Right cardiac atrium (tissue), 5 donors: ENCODE results near the gene SYT8. TPM values are rescaled to one million over a fixed set of nuclear protein-coding genes. Genes with fewer than 3 reads are reported as not detected.

Source experiments
- ATAC-seq, 2 donors: fragments of 200-7000 bp; cut with Tn5 transposase; one replicate each; pipeline versions ENCODE4 v1.8.0 to v1.9.1; 2020; ENCODE audit warnings: moderate library complexity in 2 of 2, mild to moderate bottlenecking in 1 of 2
- DNase-seq, 3 donors: peaks; one replicate each; pipeline ENCODE4 v3.0.0-alpha.2; 2020
- H3K27ac ChIP-seq: one replicate; pipeline ENCODE4 v1.5.1; 2013; ENCODE audit warnings: mild to moderate bottlenecking, low read length, control low read depth, moderate library complexity
- H3K27me3 ChIP-seq: one replicate; pipeline ENCODE4 v1.6.1; 2013; ENCODE audit not compliant: control insufficient read depth, insufficient read depth
- H3K4me1 ChIP-seq: one replicate; pipeline ENCODE4 v1.6.1; 2013; ENCODE audit warnings: low read length; ENCODE audit not compliant: control insufficient read depth, insufficient read depth
- H3K4me3 ChIP-seq: one replicate; pipeline ENCODE4 v1.5.1; 2013; ENCODE audit warnings: low read length, control low read depth
- H3K9me3 ChIP-seq: one replicate; pipeline ENCODE4 v1.6.1; 2013; ENCODE audit warnings: low read length; ENCODE audit not compliant: control insufficient read depth
- WGBS: extraction: QIAGEN DNeasy Blood & Tissue Kit; methylation state at CpG from one replicate; pipeline ENCODE4 v1.1.7; 2013; 5-methylcytosine and 5-hydroxymethylcytosine counted together
- intact Hi-C, 4 donors: fragments of 100-400 bp; cut with DNase I; formaldehyde crosslinking; loops; one replicate each; pipeline versions ENCODE4 v1.11.0 to v1.14.0; 2022 to 2023
- polyA plus RNA-seq: library from polyadenylated mRNA; stranded (reverse); fragments of 200-250 nt; gene quantifications from one replicate; pipeline ENCODE4 v1.2.3, GENCODE V29; 2013
- total RNA-seq, 4 donors: library from RNA; stranded (reverse); fragmentation: NEBNext Ultra II Directional; extraction: Animal tissue kit (Norgen Biotek cat#: 25700); gene quantifications; one replicate each; pipeline ENCODE4 v1.2.1, GENCODE V29; 2021
- donor health status: healthy with polysubstance abuse.
- donor health status: DM: no; HTN: yes; CAD: no.
- donor health status: DM: no; HTN: no; CAD: no.
- donor health status: DM: no; HTN: yes; CAD: no; lungs with severe emphysema.
- donor health status: DM: yes; HTN: yes; CAD: no.

The SYT8 gene
- total and polyA plus RNA-seq, 5 donors: not detected

GRCh38 chr11:1855886-1856265 lies 21.1 kb downstream of the SYT8 start:
- H3K27me3 ChIP-seq: no peaks in the 10 kb centered on the region
- H3K4me1 ChIP-seq: no peaks in the 10 kb centered on the region
- H3K4me3 ChIP-seq: no peak overlapping the region
- no peaks in the 10 kb centered on the region for H3K9me3 ChIP-seq
- peak in 2 of 3 donors; percentile 18 to 37 for DNase-seq
- no peak for ATAC-seq
- WGBS: 92% methylated on average over 11 of the region's 11 CpGs
- intact Hi-C loops: loop anchor here in 1 of 4 donors (10.0 kb wide), 1 partner anchor 59 kb away; the partner anchor contains the start of gene TNNT3
- no peak overlapping the region for H3K27ac ChIP-seq

GRCh38 chr11:1856306-1857005 lies 21.7 kb downstream of the SYT8 start:
- DNase-seq: peak in 2 of 3 donors; percentile 25 to 51

GRCh38 chr11:1857064-1857463 lies 22.3 kb downstream of the SYT8 start:
- intact Hi-C loops: loop anchor here in 1 of 4 donors (10.0 kb wide), 1 partner anchor 58 kb away; the partner anchor contains the start of gene TNNT3

More at GRCh38 chr11:1856306-1857005, 21.7 kb downstream of the SYT8 start:
- Histone ChIP-seq H3K27me3 (no peaks in the 10 kb centered on the region), H3K4me1 (no peaks in the 10 kb centered on the region), H3K27ac (no peak overlapping the region), H3K9me3 (no peaks in the 10 kb centered on the region), H3K4me3 (no peak overlapping the region)
- no peak for ATAC-seq
- 97% methylated on average over 13 of the region's 13 CpGs for WGBS
- intact Hi-C loops: loop anchor here in 1 of 4 donors (10.0 kb wide), 1 partner anchor 58 kb away; the partner anchor contains the start of gene TNNT3

GRCh38 chr11:1858154-1858553 lies 23.4 kb downstream of the SYT8 start:
- H3K9me3 ChIP-seq: no peaks in the 10 kb centered on the region
- H3K4me3 ChIP-seq: no peak overlapping the region
- DNase-seq: peak in 2 of 3 donors; percentile 68
- no peak overlapping the region for H3K27ac ChIP-seq
- peaks cover 2% of the 10 kb centered on the region for H3K4me1 ChIP-seq
- intact Hi-C loops: loop anchor here in 1 of 4 donors (10.0 kb wide), 1 partner anchor 57 kb away; the partner anchor contains the start of gene TNNT3
- ATAC-seq: no peak
- 90% methylated on average over 9 of the region's 9 CpGs for WGBS
- no peaks in the 10 kb centered on the region for H3K27me3 ChIP-seq

More at GRCh38 chr11:1857064-1857463, 22.3 kb downstream of the SYT8 start:
- H3K27ac ChIP-seq: no peak overlapping the region
- no peaks in the 10 kb centered on the region for H3K9me3 ChIP-seq
- ATAC-seq: no peak
- H3K27me3 ChIP-seq: no peaks in the 10 kb centered on the region
- H3K4me3 ChIP-seq: no peak overlapping the region
- DNase-seq: peak in 2 of 3 donors; percentile 40 to 54
- 85% methylated on average over 11 of the region's 11 CpGs for WGBS
- no peaks in the 10 kb centered on the region for H3K4me1 ChIP-seq

GRCh38 chr11:1858576-1858975 lies 23.8 kb downstream of the SYT8 start:
- Histone ChIP-seq H3K9me3 (no peaks in the 10 kb centered on the region), H3K4me1 (peaks cover 4% of the 10 kb centered on the region), H3K27me3 (no peaks in the 10 kb centered on the region), H3K27ac (no peak overlapping the region), H3K4me3 (no peak overlapping the region)
- WGBS: 80% methylated on average over 7 of the region's 7 CpGs
- DNase-seq (no peak), ATAC-seq (no peak)
- intact Hi-C loops: loop anchor here in 1 of 4 donors (10.0 kb wide), 1 partner anchor 56 kb away; the partner anchor contains the start of gene TNNT3

- H3K27ac ChIP-seq: no peak overlapping the region
- WGBS: 87% methylated on average over 4 of the region's 4 CpGs
- intact Hi-C loops: loop anchor here in 1 of 4 donors (10.0 kb wide), 1 partner anchor 56 kb away; the partner anchor contains the start of gene TNNT3
- ATAC-seq: no peak
- H3K9me3 ChIP-seq: no peaks in the 10 kb centered on the region
- DNase-seq: peak in 2 of 3 donors; percentile 9 to 22
- H3K4me3 ChIP-seq: no peak overlapping the region
- peaks cover 6% of the 10 kb centered on the region for H3K4me1 ChIP-seq
- no peaks in the 10 kb centered on the region for H3K27me3 ChIP-seq
Measured at GRCh38 chr11:1859004-1859403, 24.2 kb downstream of the SYT8 start.

GRCh38 chr11:1860108-1860507 lies 25.3 kb downstream of the SYT8 start:
- intact Hi-C loops: no loop called here
- DNase-seq (no peak), ATAC-seq (no peak)
- Histone ChIP-seq H3K27me3 (no peaks in the 10 kb centered on the region), H3K4me1 (peaks cover 8% of the 10 kb centered on the region), H3K27ac (no peak overlapping the region), H3K4me3 (no peak overlapping the region), H3K9me3 (no peaks in the 10 kb centered on the region)
- WGBS: 98% methylated on average over 1 of the region's 1 CpG

- intact Hi-C loops: no loop called here
- DNase-seq (no peak), ATAC-seq (no peak)
- H3K27me3 ChIP-seq: no peaks in the 10 kb centered on the region
- 95% methylated on average over 4 of the region's 4 CpGs for WGBS
- no peaks in the 10 kb centered on the region for H3K9me3 ChIP-seq
- H3K4me1 ChIP-seq: peaks cover 8% of the 10 kb centered on the region
- H3K27ac ChIP-seq: no peak overlapping the region
- no peak overlapping the region for H3K4me3 ChIP-seq
Measured at GRCh38 chr11:1861435-1862411, 26.9 kb downstream of the SYT8 start.

- Histone ChIP-seq H3K27ac (no peak overlapping the region), H3K4me3 (no peak overlapping the region), H3K27me3 (no peaks in the 10 kb centered on the region), H3K9me3 (no peaks in the 10 kb centered on the region), H3K4me1 (peaks cover 8% of the 10 kb centered on the region)
- DNase-seq: peak in 2 of 3 donors; percentile 10 to 55
- ATAC-seq: peak in 1 of 2 donors; percentile 4
- intact Hi-C loops: no loop called here
- 84% methylated on average over 14 of the region's 14 CpGs for WGBS
Measured at GRCh38 chr11:1862588-1863351, 28.0 kb downstream of the SYT8 start.
